DMS 273 treated with DMSO at 0.1 percent for 48 hours (cell line): ENCODE results near the gene NPR2.

Source experiments
- DNase-seq: peaks from one replicate; lab custom pipeline; 2025; lab: John Stamatoyannopoulos, UW

Gene NPR2

GRCh38 chr9:35834260-35835215 lies 43.1 kb downstream of the NPR2 start:
- DNase-seq = no peak

GRCh38 chr9:35835216-35835632 lies 43.8 kb downstream of the NPR2 start:
- no peak for DNase-seq

GRCh38 chr9:35835766-35836165 lies 44.4 kb downstream of the NPR2 start:
- no peak for DNase-seq

- DNase-seq = no peak
These were observed 45.2 kb downstream of the NPR2 start for GRCh38 chr9:35836595-35836994.

GRCh38 chr9:35839926-35840325 lies 48.5 kb downstream of the NPR2 start:
- DNase-seq = no peak

- no peak for DNase-seq
These were observed 49.7 kb downstream of the NPR2 start for GRCh38 chr9:35840881-35841644.

- DNase-seq = no peak
These were observed 50.2 kb downstream of the NPR2 start for GRCh38 chr9:35841645-35841900.

GRCh38 chr9:35842020-35842745 lies 50.8 kb downstream of the NPR2 start:
- no peak for DNase-seq

- no peak for DNase-seq
These were observed 51.4 kb downstream of the NPR2 start for GRCh38 chr9:35842795-35843194.

- peak; percentile 15 for DNase-seq
These were observed 53.4 kb downstream of the NPR2 start for GRCh38 chr9:35844628-35845270.

- no peak for DNase-seq
These were observed 54.7 kb downstream of the NPR2 start for GRCh38 chr9:35845824-35846771.

- DNase-seq = peak; percentile 75
These were observed 56.6 kb downstream of the NPR2 start for GRCh38 chr9:35847792-35848572.

GRCh38 chr9:35852267-35852815 lies 61.0 kb downstream of the NPR2 start:
- no peak for DNase-seq

- no peak for DNase-seq
These were observed 61.8 kb downstream of the NPR2 start for GRCh38 chr9:35852876-35853865.

- no peak for DNase-seq
These were observed 62.8 kb downstream of the NPR2 start for GRCh38 chr9:35854091-35854762.

- no peak for DNase-seq
These were observed 64.8 kb downstream of the NPR2 start for GRCh38 chr9:35856206-35856605.

GRCh38 chr9:35856882-35857281 lies 65.5 kb downstream of the NPR2 start:
- no peak for DNase-seq

- no peak for DNase-seq
These were observed 67.1 kb downstream of the NPR2 start for GRCh38 chr9:35858458-35858857.
